Kidney capillary endothelial cell (primary cell): ENCODE results near the gene ARL14EPL.
"Not testable (repeated sequence)": the region's sequence is repeated elsewhere in the genome, so short reads cannot be mapped to it uniquely, and the experiment has no call there.

Experiments used
- DNase-seq: peaks from one replicate; pipeline ENCODE4 v3.0.0-alpha.2; 2018; ENCODE audit warnings: low spot score

ARL14EPL gene

GRCh38 chr5:116046823-116047222, 14.6 kb downstream of the ARL14EPL start:
- DNase-seq, result no peak

DNA sequence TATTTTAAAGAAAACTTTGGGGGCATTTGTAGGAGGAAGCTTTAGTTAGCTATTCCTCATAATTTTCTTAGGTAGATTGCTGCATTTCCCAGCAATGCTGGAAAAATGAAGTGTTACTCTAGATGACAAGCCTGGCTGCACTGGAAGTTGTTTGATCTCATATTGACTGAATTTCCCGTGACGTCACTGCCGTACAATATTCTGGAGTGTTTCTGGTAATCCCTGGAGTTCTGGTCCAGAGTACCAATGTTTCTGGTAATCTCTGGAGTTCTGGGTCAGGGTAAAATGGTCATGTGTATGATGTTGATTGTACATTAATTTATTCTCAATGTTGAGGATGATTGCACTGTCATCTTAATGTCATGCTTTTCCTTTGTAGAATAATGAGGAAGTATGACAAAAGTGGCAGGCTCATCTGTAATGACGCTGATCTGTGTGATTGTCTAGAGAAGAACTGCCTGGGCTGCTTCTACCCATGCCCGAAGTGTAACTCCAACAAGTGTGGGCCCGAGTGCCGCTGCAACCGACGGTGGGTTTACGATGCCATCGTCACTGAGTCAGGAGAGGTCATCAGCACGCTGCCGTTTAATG, 26.2 kb downstream of the ARL14EPL start:
- DNase-seq, result no peak

GRCh38 chr5:116062352-116062751, 30.1 kb downstream of the ARL14EPL start:
- no peak for DNase-seq

DNA sequence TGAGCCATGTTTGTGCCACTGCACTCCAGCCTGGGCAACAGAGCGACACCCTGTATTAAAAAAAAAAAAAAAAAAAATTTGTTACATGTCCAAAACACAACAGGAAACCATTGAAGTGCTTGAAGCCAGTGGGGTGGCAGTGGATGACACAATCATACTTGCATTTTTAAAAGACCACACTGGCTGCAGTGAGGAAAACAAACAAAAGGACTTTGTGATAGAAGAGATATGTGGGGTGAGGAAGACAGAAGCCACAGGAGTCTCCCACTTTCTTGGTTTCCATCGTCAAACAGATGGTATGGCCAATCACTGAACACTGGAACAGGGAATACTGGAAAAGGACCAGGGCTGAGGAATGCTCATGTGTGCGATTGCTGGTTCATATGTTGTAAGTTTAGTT, 31.7 kb downstream of the ARL14EPL start:
- DNase-seq, result no peak

DNA sequence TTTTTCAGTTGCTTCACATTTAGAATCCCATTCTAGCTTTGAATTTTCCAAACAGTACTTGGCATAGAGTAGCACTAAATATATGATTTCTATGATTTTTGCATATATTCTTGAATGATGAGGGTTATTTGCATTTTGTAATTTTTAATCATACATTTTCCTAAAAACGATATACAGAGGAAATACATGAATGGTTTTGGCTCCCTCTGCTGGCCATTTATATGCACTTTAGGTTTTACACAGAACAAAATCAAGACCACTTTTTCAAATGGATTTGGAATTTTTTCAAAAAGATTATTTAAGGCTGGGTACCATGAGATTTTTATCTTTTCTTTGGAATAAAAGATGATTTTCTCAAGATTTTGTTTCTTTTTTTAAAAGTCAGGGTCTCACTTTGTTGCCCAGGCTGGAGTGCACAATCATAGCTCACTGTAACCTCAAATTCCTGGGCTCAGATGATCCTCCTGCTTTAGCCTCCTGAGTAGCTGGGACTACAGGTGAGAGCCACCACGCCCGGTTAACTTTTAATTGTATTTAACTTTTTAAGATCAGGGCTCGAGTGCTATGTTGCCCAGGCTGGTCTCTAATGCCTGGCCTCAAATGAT, 35.9 kb downstream of the ARL14EPL start:
- peak; percentile 55 for DNase-seq

- DNase-seq, result no peak
Observed at GRCh38 chr5:116071211-116071610, 38.9 kb downstream of the ARL14EPL start.

- DNase-seq, result no peak
Observed at GRCh38 chr5:116075191-116075831, 43.0 kb downstream of the ARL14EPL start.

DNA sequence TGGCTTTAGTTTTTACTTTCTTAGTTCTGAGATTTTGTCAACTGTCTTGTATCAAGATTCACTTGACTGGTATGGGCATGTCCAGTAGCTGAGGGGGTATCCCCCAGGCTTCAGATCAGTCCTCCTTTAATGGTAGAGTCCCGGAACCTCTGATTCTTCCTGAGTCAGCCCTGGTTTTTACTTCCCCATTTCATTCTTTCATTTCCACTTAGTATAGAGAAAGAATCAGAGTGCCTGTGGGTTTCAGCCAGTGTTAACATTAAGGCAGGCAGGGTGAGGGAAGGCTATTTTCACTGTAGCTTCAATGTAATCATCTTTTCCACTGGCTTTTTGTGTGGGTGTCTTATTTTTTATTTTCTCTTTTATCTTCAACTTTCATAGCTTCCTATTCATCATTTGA, 44.2 kb downstream of the ARL14EPL start:
- DNase-seq, result no peak

DNA sequence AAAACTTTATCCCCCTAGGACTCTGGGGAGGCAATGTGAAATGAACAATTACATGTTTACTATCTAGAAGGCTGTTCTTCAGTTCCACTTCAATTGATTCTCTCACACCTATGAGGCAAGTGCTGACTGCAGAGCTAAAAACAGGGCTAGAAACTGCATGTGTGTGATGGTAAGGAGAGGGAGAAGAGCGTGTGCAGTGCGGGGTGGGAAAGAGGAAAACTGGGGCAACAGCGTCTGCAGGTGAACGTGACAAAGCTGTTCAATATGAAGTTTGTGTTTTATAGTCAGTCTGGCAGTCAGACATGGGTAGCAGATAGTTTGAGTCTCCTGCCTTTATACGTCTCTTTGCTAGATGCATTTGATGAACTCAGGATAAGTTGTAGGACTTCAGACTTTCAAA, 45.9 kb downstream of the ARL14EPL start:
- DNase-seq, result no peak

- no peak for DNase-seq
Observed at GRCh38 chr5:116084287-116084691, 52.0 kb downstream of the ARL14EPL start.

GRCh38 chr5:116084871-116085715, 52.8 kb downstream of the ARL14EPL start, which contains the start of gene COMMD10:
Gene COMMD10, plus strand, starts transcription at chr5:116085025.
- peak; percentile 76 for DNase-seq

- not testable (repeated sequence) for DNase-seq
Observed at GRCh38 chr5:116086309-116086708, 54.0 kb downstream of the ARL14EPL start.

DNA sequence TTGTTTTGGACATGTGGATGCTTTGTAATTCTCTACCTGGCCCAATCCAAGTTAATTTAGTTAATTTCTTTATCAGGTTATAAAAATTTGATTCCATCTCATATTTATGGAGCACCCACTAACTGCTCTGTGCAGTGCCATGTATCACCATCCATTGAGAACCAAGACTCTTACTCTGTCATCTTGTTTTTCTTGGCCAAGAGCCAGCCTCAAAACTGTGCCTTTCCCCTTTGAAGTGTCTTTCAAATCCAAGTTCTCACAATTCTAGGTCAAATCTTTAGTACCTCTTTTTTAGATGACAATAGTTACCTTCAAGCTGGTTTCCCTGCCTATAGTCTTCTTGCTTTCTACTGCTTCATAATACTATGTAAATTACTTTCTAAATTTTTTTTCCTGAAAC, 55.8 kb downstream of the ARL14EPL start:
- no peak for DNase-seq

DNA sequence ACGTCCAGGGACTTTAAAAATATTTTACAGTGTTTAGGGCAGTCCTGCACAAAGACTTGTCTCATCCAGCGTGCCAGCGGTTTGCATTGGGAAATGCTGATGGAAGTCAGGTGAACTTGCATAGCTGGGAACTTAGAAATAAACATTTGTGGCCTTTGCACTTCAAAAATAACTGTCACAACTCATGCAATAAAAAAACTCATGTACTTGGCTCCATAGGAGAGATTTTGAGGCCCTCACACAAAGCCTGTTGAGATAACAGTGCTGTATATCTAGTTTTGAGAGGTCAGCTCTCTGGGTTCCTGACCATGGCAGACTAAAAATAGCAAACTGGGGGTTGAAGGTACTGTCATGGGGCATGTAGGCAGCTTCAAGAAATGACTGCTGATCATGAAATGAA, 58.0 kb downstream of the ARL14EPL start:
- no peak for DNase-seq

- DNase-seq, result no peak
Observed at GRCh38 chr5:116091416-116091815, 59.1 kb downstream of the ARL14EPL start.

GRCh38 chr5:116097301-116097700, 65.0 kb downstream of the ARL14EPL start:
- no peak for DNase-seq

DNA sequence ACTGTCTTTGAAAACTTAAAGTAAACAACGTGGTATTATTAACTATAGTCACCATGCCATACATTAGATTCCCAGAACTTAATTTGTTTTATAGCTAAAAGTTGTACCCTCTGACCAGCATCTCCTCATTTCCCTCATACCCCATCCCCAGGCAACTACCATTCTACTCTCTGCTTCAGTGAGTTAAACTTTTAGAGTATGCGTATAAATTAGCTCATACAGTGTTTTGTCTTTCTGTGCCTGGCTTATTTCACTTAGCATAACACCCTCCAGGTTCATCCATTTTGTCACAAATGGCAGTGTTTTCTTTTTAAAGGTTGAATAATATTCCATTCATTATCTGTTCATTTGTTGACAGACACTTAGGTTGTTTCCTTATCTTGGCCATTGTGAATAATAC, 66.7 kb downstream of the ARL14EPL start:
- no peak for DNase-seq

- not testable (repeated sequence) for DNase-seq
Observed at GRCh38 chr5:116104941-116105340, 72.7 kb downstream of the ARL14EPL start.
